GM23248 (cell line): ENCODE measurements around the gene RCC2.

Experiments used
- EZH2 ChIP-seq: fragments of 200-600 bp; sonication (generic); IDR thresholded peaks from 2 replicates; pipeline ENCODE4 v1.6.1; 2018; ENCODE audit warnings: antibody characterized with exemption, mild to moderate bottlenecking; ENCODE audit not compliant: insufficient read depth, poor library complexity, severe bottlenecking
- EZH2phosphoT487 ChIP-seq: fragments of 200-600 bp; sonication (generic); IDR thresholded peaks from 2 replicates; pipeline ENCODE4 v1.6.1; 2018; ENCODE audit warnings: antibody characterized with exemption, moderate library complexity, mild to moderate bottlenecking, low read depth; ENCODE audit not compliant: insufficient read depth

DNA sequence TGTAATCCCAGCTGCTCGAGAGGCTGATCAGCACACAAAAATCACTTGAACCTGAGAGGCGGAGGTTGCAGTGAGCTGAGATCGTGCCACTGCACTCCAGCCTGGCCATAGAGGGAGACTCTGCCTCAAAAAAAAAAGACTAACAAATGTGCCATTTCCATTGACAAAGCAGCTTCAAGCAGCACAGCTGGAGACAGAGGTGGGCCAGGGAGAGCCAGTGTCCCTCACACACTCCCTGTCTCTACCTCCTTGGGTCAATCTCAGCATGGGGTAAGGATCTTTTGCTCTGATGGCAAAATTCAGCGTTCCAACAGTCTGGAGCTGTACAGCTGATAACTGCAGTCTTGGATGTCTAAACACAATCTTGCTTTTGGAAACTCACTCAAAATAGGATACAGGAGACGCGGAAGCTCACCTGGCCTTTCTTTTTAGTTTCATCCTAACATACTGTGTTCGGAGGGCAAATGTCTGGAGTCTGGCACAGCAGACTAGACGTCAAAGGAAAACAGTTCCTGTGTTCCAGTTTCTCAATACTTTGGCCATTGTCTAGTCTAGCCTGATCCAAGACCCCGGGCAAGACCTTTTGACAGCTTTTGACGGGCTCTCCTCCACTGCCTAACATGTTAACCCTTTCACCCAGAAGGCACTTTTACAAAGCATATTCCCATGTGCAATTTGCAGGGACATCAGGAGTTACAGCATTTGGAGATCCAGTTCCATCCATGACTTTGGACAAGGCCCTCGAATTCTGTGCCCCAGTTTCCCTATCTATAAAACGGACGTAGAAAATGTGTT is 2.9 kb downstream of the RCC2 start:
- TF ChIP-seq EZH2phosphoT487 (no peak), EZH2 (no peak)
